GM04503 (cell line): Measurements from ENCODE around the gene NAB2.
"Not testable (repeated sequence)": the region's sequence is repeated elsewhere in the genome, so short reads cannot be mapped to it uniquely, and the experiment has no call there.

ENCODE experiments used
- DNase-seq: peaks from one replicate; pipeline ENCODE4 v3.0.0-alpha.2; 2012; ENCODE audit warnings: low read depth

The NAB2 gene, protein sequence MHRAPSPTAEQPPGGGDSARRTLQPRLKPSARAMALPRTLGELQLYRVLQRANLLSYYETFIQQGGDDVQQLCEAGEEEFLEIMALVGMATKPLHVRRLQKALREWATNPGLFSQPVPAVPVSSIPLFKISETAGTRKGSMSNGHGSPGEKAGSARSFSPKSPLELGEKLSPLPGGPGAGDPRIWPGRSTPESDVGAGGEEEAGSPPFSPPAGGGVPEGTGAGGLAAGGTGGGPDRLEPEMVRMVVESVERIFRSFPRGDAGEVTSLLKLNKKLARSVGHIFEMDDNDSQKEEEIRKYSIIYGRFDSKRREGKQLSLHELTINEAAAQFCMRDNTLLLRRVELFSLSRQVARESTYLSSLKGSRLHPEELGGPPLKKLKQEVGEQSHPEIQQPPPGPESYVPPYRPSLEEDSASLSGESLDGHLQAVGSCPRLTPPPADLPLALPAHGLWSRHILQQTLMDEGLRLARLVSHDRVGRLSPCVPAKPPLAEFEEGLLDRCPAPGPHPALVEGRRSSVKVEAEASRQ

DNA sequence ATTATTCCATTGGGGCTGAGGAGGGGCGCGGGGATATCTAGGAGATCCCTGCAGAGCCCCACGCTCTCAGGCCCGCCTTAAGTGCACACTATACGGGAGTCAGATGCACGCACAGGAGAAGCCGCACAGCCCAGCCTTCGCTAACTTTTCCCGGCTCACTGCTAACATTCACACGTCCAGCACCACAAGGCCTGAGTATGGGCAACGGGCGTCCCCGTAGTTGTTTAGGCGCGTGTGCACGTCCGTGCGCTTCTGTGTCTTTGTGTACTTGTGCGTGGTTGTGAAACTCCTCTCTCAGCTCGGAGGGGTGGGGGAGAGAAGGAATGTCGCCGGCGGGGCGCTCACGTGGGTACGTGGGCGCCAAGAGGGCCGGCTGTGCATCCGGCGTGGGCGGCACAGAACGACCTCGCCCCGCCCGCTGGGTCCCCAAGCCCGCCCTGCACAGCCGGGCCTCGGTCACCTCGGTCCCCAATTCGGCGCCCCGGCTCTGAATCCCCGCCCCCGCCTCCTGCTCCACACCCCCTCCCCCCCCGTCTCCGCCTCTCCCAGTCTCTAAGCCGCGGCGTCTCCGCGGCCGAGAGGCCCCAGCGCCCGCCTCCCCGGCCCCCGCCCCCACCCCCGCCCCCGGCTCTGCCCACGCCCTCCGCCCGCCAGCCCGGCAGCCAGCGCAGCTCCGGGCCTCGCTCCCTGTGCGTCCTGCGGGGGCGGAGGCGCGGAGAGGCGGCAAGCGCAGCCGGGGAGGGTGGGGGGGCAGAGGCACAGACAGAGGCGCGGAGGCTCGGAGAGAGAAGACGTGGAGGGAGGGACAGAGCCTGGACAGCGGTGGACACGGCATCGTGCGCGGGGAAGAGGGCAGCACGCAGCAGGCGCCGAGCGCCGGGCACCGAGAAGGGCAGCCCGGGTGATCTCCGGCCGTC is at the start of gene NAB2:
NAB2 (plus strand) TSS at position 761 of the 917 bp plus-strand sequence. CDS start 158 bp downstream, outside the sequence.
- DNase-seq, result peak; percentile 80

DNA sequence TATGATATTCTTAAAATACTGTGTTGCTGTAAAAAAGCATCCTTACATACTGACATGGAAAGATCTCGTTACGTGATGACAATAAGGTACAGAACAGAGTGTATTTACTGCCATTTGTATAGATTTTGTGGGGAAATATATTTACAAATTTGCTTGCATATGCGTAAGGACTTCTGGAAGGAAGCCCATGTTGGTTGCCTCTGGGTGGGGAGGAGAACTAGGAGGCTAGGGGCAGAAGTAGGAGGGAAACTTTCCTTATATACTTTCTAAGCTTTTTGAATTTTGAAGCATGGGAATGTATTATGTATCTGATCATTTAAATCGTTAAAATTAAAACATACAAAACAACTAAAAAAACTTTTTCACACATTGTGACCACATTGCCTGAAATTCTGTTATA is 48.7 kb upstream of the NAB2 start:
- DNase-seq, result no peak

DNA sequence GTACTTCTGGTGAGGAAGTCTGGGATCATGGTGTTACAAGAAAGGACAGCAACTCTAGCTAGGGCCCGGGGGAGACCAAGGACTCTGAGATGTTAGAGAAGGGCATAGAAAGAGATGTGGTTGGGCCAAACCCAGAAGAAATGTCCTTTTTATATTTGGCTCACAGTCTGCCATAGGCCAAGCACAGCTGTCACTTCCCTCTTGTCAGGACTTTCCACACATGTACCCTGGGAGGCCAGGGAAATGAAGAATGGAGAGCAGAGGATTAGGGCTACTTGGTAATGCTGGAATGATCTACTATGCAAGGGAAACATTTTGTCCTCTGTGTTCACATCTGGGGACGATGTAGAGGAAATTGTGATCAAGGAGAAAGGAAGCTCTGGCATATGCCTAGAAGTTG is 48.2 kb upstream of the NAB2 start:
- DNase-seq, result no peak

DNA sequence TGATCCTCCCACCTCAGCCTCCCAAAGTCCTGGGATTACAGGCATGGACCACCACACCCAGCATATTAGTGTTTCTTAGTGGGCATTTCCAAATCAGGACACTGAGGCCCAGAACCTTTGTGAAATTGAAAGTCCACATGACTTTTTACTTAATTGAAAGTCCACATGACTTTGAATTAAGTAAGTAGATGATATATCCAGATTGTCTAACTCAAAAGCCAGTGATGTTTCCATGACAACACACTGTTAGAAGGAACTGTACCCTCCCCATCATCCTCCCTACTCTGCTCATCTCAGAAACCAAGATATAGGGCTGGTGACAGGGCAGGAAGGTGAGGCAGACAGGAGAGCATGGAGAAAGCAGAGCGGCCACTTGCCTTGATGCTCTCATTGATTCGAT is 46.2 kb upstream of the NAB2 start:
- DNase-seq, result no peak

DNA sequence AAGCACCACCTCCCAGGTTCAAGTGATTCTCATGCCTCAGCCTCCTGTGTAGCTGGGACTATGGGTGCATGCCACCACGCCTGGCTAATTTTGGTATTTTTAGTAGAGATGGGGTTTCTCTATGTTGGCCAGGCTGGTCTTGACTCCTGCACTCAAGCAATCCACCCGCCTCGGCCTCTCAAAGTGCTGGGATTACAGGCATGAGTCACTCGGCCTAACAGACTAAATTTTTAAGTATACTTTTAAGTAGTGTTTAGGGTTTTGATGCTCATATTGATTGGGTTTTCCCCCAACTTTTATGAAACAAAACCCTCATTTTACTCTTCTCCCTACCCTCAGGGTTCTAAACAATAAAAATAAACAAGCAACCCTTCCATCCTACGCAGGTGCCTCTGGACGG is 44.4 kb upstream of the NAB2 start:
- no peak for DNase-seq

DNA sequence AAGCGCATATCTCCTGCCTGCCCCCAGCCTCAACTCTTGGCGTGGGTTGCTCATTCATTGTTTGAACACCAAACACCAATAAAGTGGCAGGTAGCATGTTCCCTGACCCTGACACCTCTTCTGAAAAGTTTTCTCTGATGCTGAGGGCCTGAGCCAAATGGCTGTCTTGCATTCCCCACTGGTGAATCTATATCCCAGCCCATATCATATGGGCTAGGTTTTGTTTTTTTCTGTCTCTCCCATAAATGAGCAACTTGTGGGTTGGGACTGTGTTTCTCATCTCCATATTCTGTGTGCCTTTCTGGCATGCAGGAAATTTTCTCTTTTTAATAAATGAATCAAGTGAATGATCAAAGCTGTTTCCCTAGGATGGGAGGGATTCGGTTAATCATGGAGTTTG is 44.0 kb upstream of the NAB2 start:
- DNase-seq, result no peak

DNA sequence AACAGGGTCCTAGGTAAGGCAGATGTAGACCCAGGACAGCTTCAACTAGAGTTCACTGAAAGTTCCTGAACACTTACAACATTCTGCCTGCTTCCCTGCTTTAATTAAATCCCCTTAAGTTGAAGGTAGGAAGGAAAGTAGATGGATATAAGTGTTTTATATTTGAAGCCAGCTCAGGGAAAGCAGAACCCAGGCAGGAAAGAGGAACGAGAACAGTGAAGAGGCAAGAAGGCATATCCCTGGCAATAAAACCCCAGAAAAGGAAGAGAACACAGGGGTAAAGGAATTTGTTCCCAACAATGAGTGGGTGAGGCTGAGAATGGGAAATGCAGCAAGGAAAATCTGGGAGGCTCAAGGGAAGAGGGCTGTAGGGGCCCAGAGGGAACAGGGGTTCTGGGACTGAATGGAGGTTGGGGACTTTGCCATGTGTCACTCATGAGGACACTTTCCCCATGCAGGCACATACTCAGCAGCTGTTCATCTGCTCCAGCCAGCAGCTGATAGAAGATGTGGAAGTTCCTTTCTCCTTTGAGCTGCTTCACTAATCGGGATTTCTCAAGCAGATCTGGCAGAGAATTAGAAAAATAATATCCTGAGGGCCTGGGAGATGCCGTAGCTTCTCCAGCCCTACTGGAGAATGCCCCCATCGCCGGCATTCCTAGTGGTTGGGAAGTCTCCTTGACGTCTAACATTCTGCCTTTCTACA is 42.7 kb upstream of the NAB2 start:
- no peak for DNase-seq

DNA sequence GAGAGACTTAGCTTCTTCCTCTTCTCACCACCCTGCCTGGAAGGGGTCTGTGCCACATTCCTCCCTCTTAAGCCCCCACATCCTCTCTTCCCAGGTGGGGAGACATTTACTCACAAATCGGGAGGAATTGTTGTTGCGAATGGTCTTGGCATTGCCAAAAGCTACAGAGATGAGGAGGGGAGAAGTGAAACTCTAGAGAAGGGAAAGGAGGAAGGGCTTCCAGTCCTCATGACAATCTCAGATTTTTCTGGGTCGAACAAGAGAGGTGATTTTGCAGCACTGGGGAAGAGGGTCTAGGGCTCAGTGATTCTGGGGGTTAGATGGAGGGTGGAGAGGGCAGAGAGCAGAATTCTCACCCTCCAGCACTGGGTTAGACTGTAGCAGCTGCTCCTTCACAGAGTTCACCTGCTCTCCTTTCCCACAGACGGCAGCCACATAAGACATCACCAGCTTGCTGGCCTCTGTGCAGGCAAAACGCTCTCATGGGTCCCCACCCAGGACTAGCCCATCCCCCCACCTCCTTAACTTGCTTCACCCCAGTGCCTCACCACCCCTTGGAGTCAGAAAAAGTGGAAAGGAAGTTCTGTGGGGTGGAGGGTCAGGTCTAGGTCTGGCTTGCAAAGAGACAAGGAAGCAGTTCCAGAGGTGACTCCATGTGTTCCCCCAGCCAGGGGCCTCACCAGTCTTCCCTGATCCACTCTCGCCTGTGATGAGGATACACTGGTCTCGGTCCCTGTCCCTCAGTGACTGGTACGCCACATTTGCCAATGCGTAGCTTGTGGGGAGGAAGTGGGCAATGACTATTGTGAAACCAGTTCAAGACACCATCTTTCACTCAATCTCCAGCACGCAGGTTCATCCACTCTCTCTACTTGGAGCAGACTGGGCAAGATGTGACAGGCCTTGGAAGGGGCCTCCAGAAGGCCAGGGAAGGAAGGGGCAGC is 41.7 kb upstream of the NAB2 start:
- no peak for DNase-seq

DNA sequence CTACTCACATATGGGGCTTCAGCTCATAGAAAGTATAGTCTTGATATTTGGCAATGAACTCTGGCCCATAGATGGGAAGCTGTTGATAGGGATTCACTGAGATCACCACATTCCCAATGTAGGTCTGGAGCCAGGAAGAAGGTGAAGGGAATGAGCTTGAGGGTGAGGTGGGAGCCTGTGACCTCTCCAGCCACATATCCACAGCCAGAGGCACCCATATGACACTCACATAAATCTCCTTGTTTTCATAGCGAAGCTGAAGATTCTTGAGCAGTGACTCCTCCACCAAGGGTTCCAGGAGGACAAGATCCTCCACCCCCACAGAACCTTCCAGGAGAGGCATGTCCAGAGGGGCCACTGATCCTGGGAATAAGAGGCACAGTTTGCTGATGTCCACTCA is 40.9 kb upstream of the NAB2 start:
- DNase-seq, result peak; percentile 32

DNA sequence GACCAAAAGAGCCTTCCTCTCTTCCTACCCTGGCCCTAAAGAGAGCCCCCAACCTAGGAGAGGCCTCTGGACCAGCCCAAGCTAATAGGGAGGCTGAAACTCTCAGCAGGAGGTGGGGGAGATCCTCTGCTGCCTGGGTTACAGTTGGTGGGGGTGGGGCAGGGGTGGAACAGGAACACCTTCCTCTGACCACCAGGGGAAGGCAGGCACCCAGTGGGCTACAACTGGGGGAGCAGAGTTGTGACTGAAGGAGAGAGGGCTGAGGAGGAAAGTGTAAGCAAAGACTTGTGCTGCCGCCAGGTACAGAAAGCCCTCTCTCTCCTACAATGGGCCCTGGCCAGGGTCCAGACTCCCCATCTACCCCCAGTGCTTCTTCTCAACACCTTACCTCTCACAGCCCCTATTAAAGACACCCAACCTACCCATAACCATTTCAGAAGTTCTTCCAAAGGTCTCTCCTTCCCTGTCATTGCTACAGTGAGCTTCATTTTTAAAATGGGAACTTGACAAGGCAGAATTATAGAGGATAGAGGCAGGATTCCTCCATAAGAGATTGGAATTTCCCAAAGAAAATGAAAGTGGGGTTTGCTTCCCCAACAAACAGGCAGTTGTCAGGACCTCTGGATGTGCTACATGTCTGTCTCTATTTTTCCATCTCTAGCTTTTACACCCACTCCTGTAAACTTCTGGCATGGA is 40.3 kb upstream of the NAB2 start:
- DNase-seq, result no peak

DNA sequence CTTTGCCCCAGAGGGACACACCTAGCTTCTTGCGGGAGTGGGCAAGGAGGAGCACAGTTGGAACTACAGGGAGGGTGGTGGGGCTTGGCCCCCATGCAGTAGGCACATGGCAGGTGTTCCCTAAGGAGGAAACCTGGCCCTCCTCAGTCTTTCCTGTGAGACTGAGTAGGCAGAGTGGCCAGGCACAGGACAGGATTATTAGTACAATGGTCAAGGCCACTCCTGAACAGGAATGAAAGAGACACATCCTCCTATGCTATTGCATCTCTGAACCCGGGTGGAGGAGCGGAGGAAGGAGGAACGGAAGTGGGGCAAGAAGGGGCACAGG is 39.8 kb upstream of the NAB2 start:
- no peak for DNase-seq

DNA sequence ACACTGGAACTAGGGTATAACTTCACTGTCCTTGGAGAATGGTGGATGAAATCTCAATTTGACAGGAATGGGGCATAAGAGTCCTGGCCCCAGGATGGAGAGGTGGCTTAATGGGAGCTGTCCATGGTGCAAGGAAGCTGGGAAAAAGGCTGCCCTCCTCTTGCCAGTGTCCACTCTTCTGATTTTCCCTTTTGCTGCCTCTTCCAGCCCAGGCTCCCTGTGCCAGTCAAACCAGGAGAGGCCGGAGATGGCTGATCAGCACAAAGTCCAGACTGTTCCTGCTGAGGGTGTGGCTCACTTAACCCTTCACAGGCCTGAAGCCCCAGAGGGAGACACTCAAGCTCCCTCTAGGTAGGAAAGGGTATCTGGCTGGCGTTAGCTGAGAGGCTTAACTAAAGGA is 39.0 kb upstream of the NAB2 start, which contains the start of gene MYO1A:
MYO1A (minus strand) TSS at position 240 of the 400 bp plus-strand sequence. CDS start 1,806 bp downstream, outside the sequence.
- DNase-seq, result no peak

DNA sequence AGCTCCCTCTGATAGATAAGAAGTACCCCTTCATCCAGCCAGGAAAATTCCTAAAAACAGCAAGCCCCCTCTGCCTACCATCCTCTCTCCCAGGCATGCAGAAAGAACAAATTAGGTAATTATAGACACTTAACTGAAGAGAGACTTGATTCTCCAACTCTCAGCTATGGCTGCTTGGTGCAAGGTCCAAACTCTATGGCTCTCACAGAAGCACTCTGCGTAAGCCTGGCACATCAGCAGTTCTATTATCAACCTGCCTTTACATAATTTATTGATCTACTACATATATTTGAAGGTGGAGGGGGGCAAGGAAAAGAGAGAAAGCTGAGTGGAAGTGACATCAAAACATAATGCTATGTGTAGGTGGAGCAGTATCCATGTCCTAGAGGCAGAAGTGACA is 37.9 kb upstream of the NAB2 start:
- DNase-seq, result no peak

DNA sequence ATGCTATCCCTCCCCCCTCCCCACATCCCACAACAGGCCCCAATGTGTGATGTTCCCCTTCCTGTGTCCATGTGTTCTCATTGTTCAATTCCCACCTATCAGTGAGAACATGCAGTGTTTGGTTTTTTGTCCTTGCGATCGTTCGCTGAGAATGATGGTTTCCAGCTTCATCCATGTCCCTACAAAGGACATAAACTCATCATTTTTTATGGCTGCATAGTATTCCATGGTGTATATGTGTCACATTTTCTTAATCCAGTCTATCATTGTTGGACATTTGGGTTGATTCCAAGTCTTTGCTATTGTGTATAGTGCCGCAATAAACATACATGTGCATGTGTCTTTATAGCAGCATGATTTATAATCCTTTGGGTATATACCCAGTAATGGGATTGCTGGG is 35.8 kb upstream of the NAB2 start:
- not testable (repeated sequence) for DNase-seq

DNA sequence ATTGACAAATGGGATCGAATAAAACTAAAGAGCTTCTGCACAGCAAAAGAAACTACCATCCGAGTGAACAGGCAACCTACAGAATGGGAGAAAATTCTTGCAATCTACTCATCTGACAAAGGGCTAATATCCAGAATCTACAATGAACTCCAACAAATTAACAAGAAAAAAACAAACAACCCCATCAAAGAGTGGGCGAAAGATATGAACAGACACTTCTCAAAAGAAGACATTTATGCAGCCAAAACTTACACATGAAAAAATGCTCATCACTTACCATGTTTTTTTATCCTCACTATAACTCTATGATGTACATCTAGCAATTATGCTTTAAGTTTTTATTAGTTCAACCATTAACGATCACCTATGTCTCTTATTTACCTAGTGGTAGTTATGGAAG is 35.0 kb upstream of the NAB2 start:
- not testable (repeated sequence) for DNase-seq

DNA sequence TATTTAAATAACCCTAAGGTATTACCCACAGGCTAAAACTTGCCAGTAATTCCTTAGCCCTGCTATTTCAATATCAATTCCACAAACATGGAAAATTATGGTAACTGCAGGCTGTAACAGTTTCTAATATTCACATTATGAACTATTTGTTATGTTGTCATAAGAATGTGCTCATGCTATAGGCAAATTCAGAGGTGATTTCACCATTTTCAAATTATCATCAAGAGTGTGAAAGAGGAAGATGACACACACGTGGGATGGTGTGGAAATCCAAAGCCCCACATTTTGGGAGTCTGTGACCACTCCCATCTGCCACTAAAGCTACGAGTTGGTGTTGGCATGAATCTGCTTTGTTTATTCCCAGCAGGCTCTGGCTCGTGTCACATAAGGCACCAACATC is 33.1 kb upstream of the NAB2 start:
- DNase-seq, result no peak

DNA sequence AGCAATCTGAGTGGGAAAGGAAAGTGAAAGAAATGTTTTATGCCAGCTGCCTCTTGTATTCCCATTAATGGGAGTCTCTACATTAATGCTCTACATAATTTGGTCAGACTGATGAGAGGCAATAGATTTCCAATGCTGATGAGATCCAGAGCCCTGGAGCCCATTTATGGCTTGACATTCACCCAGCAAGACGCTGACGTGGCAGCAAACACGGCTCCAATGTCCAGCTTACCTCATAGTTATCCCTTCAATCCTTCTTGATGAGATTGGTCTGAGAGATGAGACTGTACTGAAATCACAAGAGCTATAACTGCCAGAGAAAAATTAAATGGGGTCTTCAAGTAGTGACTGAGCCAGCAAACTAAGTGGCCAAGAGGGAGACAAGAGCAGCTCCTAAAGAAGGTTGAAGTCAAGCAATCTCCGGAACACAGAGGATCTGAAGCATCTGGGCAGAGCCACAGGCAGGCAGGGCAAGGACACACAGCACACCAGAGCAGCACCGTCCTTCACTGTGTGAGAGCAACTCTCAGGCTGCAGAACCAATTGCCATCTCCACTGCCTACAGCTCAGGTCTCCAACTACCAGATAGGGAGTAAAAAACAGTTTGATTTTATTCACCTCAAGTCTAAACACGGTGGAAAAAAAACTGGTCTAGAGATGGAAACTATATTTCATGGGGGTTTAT is 31.7 kb upstream of the NAB2 start:
- DNase-seq, result no peak

DNA sequence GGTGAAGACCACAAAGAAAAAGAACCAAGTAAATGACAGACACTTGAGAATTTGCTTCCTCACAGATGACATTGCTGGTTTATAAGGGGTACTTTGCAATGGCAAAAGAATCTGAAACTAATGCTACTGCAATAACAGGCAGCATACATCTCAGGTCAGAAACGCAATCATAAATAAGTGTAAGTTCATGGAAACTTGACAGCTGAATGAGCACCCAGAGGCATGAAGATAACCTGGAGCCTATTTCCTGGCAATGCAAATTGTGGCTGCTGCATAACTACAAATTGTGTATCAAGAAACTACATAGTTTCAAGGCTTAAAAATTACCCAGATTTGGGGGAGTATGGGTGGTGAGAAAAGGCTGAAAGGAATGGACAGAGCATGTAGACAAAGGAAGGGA is 30.5 kb upstream of the NAB2 start:
- DNase-seq, result no peak

DNA sequence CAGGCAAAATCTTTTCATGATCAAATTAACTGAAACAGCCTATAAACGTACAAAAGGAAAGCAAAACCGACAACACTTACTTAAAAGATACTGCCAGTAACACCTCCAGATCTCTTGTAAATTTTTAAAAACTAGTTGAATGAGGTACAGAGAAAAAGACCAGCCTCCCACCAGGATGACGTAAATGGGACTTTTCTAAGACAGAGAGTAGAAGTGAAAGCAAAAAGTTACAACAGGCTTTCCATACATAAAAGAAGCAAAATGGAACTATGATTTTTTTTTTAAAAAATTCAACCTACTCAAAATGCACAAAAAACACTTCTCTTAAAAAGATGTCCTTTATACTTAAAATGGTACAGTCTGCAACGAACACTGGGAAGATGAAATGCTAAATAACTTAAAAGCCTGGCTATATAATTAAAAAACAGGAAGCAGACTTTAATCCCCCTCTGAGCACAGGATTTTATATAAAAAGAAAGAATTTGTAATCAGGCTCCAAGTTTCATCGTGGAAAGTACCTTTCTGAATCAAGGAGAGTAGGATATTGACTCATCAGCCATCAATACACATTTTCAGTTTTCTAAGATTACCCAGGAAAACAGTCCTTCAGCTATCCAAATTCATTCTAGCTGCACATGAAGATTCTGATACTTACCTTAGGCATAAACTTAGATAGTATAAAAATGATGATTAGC is 24.8 kb upstream of the NAB2 start:
- no peak for DNase-seq
